T-helper 2 cell treated with Interferon-gamma antibody and Interleukin-4, amounts not matched to agents 5 μg/mL and 100 μg/mL, for 36 hours (primary cell): Measurements from ENCODE around the gene PACS2.

Experiments
- DNase-seq: peaks from one replicate; pipeline ENCODE4 v3.0.0; 2021; ENCODE audit warnings: low spot score
- H3K27ac Mint-ChIP-seq: one replicate; pipeline ENCODE4 v1.8.0; 2021; ENCODE audit warnings: mild to moderate bottlenecking, mixed read lengths
- H3K27me3 Mint-ChIP-seq: one replicate; pipeline ENCODE4 v1.8.0; 2021; ENCODE audit warnings: low read depth, mixed read lengths
- H3K36me3 Mint-ChIP-seq: one replicate; pipeline ENCODE4 v1.8.0; 2021; ENCODE audit warnings: low read depth, mixed read lengths
- H3K4me1 Mint-ChIP-seq: one replicate; pipeline ENCODE4 v1.8.0; 2021; ENCODE audit warnings: low read depth, mixed read lengths
- H3K4me3 Mint-ChIP-seq: one replicate; pipeline ENCODE4 v1.8.0; 2022; ENCODE audit warnings: mild to moderate bottlenecking, moderate library complexity, mixed read lengths
- H3K9me3 Mint-ChIP-seq: one replicate; pipeline ENCODE4 v1.8.0; 2021; ENCODE audit warnings: mixed read lengths

PACS2 gene

GRCh38 chr14:105378873-105379685, 64.5 kb downstream of the PACS2 start:
- Mint-ChIP-seq H3K36me3 (no peaks in the 10 kb centered on the region), H3K27ac (no peak overlapping the region), H3K4me3 (no peak overlapping the region), H3K27me3 (no peaks in the 10 kb centered on the region), H3K4me1 (peaks cover 8% of the 10 kb centered on the region), H3K9me3 (no peaks in the 10 kb centered on the region)
- no peak for DNase-seq

GRCh38 chr14:105379946-105380345, 65.4 kb downstream of the PACS2 start:
- no peak for DNase-seq
- Mint-ChIP-seq H3K36me3 (no peaks in the 10 kb centered on the region), H3K9me3 (no peaks in the 10 kb centered on the region), H3K4me1 (peaks cover 8% of the 10 kb centered on the region), H3K4me3 (no peak overlapping the region), H3K27ac (no peak overlapping the region), H3K27me3 (no peaks in the 10 kb centered on the region)

GRCh38 chr14:105380756-105381155, 66.2 kb downstream of the PACS2 start:
- Mint-ChIP-seq H3K27me3 (no peaks in the 10 kb centered on the region), H3K27ac (no peak overlapping the region), H3K36me3 (no peaks in the 10 kb centered on the region), H3K4me1 (peaks cover 4% of the 10 kb centered on the region), H3K4me3 (no peak overlapping the region), H3K9me3 (no peaks in the 10 kb centered on the region)
- DNase-seq = no peak

- H3K4me1 Mint-ChIP-seq = no peaks in the 10 kb centered on the region
- H3K36me3 Mint-ChIP-seq = no peaks in the 10 kb centered on the region
- H3K27me3 Mint-ChIP-seq = no peaks in the 10 kb centered on the region
- no peaks in the 10 kb centered on the region for H3K9me3 Mint-ChIP-seq
- no peak for DNase-seq
- H3K4me3 Mint-ChIP-seq = no peak overlapping the region
- no peak overlapping the region for H3K27ac Mint-ChIP-seq
These were observed 67.1 kb downstream of the PACS2 start for GRCh38 chr14:105381446-105382342.

GRCh38 chr14:105382343-105383082, 68.0 kb downstream of the PACS2 start:
- no peak for DNase-seq
- no peaks in the 10 kb centered on the region for H3K4me1 Mint-ChIP-seq
- no peaks in the 10 kb centered on the region for H3K27me3 Mint-ChIP-seq
- no peak overlapping the region for H3K27ac Mint-ChIP-seq
- H3K36me3 Mint-ChIP-seq = no peaks in the 10 kb centered on the region
- H3K4me3 Mint-ChIP-seq = no peak overlapping the region
- no peaks in the 10 kb centered on the region for H3K9me3 Mint-ChIP-seq

- Mint-ChIP-seq H3K27ac (no peak overlapping the region), H3K9me3 (no peaks in the 10 kb centered on the region), H3K4me1 (no peaks in the 10 kb centered on the region), H3K4me3 (no peak overlapping the region), H3K36me3 (no peaks in the 10 kb centered on the region), H3K27me3 (no peaks in the 10 kb centered on the region)
- no peak for DNase-seq
These were observed 68.7 kb downstream of the PACS2 start for GRCh38 chr14:105383083-105383730.

GRCh38 chr14:105384041-105384557, 69.6 kb downstream of the PACS2 start:
- Mint-ChIP-seq H3K27ac (no peak overlapping the region), H3K27me3 (no peaks in the 10 kb centered on the region), H3K4me3 (no peak overlapping the region), H3K36me3 (no peaks in the 10 kb centered on the region), H3K9me3 (no peaks in the 10 kb centered on the region), H3K4me1 (no peaks in the 10 kb centered on the region)
- DNase-seq = no peak

GRCh38 chr14:105384605-105385321, 70.2 kb downstream of the PACS2 start:
- no peaks in the 10 kb centered on the region for H3K4me1 Mint-ChIP-seq

GRCh38 chr14:105385322-105385637, 70.7 kb downstream of the PACS2 start:
- H3K36me3 Mint-ChIP-seq = no peaks in the 10 kb centered on the region
- no peaks in the 10 kb centered on the region for H3K27me3 Mint-ChIP-seq
- H3K9me3 Mint-ChIP-seq = no peaks in the 10 kb centered on the region
- H3K4me3 Mint-ChIP-seq = no peak overlapping the region
- no peak overlapping the region for H3K27ac Mint-ChIP-seq
- DNase-seq = no peak
- peaks cover 4% of the 10 kb centered on the region for H3K4me1 Mint-ChIP-seq

More at GRCh38 chr14:105384605-105385321, 70.2 kb downstream of the PACS2 start:
- H3K36me3 Mint-ChIP-seq = no peaks in the 10 kb centered on the region
- no peaks in the 10 kb centered on the region for H3K27me3 Mint-ChIP-seq
- DNase-seq = no peak
- H3K27ac Mint-ChIP-seq = no peak overlapping the region
- no peaks in the 10 kb centered on the region for H3K9me3 Mint-ChIP-seq
- H3K4me3 Mint-ChIP-seq = no peak overlapping the region

- Mint-ChIP-seq H3K36me3 (no peaks in the 10 kb centered on the region), H3K9me3 (no peaks in the 10 kb centered on the region), H3K27ac (no peak overlapping the region), H3K4me1 (peaks cover 6% of the 10 kb centered on the region), H3K27me3 (no peaks in the 10 kb centered on the region), H3K4me3 (no peak overlapping the region)
- no peak for DNase-seq
These were observed 71.3 kb downstream of the PACS2 start for GRCh38 chr14:105385698-105386365.

- Mint-ChIP-seq H3K4me3 (no peak overlapping the region), H3K4me1 (peaks cover 6% of the 10 kb centered on the region), H3K36me3 (no peaks in the 10 kb centered on the region), H3K27me3 (no peaks in the 10 kb centered on the region), H3K9me3 (no peaks in the 10 kb centered on the region), H3K27ac (no peak overlapping the region)
- no peak for DNase-seq
These were observed 72.3 kb downstream of the PACS2 start for GRCh38 chr14:105386581-105387529.

- Mint-ChIP-seq H3K27me3 (no peaks in the 10 kb centered on the region), H3K9me3 (no peaks in the 10 kb centered on the region), H3K4me3 (no peak overlapping the region), H3K27ac (no peak overlapping the region), H3K4me1 (peaks cover 6% of the 10 kb centered on the region), H3K36me3 (no peaks in the 10 kb centered on the region)
- no peak for DNase-seq
These were observed 73.0 kb downstream of the PACS2 start for GRCh38 chr14:105387530-105387922.
